ENCODE results near the gene CA10. TPM values are rescaled to one million over a fixed set of nuclear protein-coding genes. Genes with fewer than 3 reads are reported as not detected.

The CA10 gene
- total RNA-seq, 1 experiment from 2014 or later: not detected

DNA sequence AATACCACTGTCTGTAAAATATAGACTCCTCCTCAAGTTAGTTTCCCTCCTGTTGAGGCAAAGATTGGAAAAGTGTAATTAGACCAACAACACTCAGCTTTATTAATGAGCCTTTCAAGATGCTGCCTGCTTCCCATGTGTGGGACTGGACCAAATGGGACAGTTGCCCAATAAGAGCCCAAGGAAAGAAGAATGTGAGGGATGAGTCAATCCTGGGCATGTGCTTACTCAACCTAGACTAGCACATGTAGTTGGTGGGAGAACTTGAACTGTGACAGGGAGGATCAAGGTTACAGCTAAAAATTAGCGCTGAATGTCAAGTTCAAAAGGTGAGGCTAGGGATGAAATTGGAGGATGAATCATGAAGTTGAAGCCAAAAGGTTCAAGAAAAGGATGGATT, 435.5 kb downstream of the CA10 start:
- intact Hi-C loops (cut with micrococcal nuclease; ENCODE audit: unreplicated experiment): no loop called here
- Histone ChIP-seq H3K9me3 (ENCODE audit: low read depth, low read length, poor library complexity, severe bottlenecking) (no peaks in the 10 kb centered on the region), H3K27ac (ENCODE audit: low read depth, low read length, poor library complexity, severe bottlenecking) (no peak overlapping the region), H3K4me3 (ENCODE audit: low read depth, low read length, poor library complexity, severe bottlenecking) (no peak overlapping the region), H3K36me3 (ENCODE audit: insufficient read depth, low read length, poor library complexity, severe bottlenecking) (no peaks in the 10 kb centered on the region), H3K4me1 (ENCODE audit: insufficient read depth, low read length, poor library complexity, severe bottlenecking) (no peaks in the 10 kb centered on the region), H3K27me3 (replicated peaks; ENCODE audit: insufficient read depth, low read depth, low read length, poor library complexity) (no peaks in the 10 kb centered on the region)
- no peak for DNase-seq (ENCODE audit: low spot score)
- BruUV-seq (replicated peaks): no TSS peak
- ChIA-PET CTCF (no interaction called here), POLR2A (ENCODE audit: low non-redundant PET) (no interaction called here)
- no peak for TF ChIP-seq EZH2 (IDR thresholded peaks at IDR 0.05; ENCODE audit: borderline replicate concordance, low read depth, low read length, poor library complexity, severe bottlenecking)
- TF ChIP-seq, protein P1, sequence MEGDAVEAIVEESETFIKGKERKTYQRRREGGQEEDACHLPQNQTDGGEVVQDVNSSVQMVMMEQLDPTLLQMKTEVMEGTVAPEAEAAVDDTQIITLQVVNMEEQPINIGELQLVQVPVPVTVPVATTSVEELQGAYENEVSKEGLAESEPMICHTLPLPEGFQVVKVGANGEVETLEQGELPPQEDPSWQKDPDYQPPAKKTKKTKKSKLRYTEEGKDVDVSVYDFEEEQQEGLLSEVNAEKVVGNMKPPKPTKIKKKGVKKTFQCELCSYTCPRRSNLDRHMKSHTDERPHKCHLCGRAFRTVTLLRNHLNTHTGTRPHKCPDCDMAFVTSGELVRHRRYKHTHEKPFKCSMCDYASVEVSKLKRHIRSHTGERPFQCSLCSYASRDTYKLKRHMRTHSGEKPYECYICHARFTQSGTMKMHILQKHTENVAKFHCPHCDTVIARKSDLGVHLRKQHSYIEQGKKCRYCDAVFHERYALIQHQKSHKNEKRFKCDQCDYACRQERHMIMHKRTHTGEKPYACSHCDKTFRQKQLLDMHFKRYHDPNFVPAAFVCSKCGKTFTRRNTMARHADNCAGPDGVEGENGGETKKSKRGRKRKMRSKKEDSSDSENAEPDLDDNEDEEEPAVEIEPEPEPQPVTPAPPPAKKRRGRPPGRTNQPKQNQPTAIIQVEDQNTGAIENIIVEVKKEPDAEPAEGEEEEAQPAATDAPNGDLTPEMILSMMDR (conservative IDR thresholded peaks at IDR 0.05; ENCODE audit: low read depth, low read length): no peak

DNA sequence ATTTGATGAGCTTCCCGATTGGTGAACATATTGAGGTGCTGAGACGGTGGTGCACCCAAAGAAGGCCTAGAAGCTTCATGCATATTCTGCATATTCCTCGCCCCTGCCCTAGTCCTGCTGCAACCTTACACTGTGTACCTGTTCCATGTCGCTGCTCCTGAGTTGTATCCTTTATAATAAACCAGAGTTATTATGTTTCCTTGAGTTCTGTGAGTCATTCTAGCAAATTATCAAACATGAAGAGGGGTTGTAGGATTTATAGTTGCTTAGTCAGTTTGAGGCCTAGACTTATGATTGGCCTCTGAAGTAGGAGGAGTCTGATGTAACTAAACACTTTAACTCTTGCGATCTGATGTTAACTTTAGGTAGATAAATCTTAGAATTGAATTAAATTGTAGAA, 436.8 kb downstream of the CA10 start:
- Histone ChIP-seq H3K27ac (ENCODE audit: low read depth, low read length, poor library complexity, severe bottlenecking) (no peak overlapping the region), H3K27me3 (replicated peaks; ENCODE audit: insufficient read depth, low read depth, low read length, poor library complexity) (no peaks in the 10 kb centered on the region), H3K36me3 (ENCODE audit: insufficient read depth, low read length, poor library complexity, severe bottlenecking) (no peaks in the 10 kb centered on the region), H3K4me1 (ENCODE audit: insufficient read depth, low read length, poor library complexity, severe bottlenecking) (no peaks in the 10 kb centered on the region), H3K9me3 (ENCODE audit: low read depth, low read length, poor library complexity, severe bottlenecking) (no peaks in the 10 kb centered on the region), H3K4me3 (ENCODE audit: low read depth, low read length, poor library complexity, severe bottlenecking) (no peak overlapping the region)
- BruUV-seq (replicated peaks): no TSS peak
- POLR2A ChIA-PET (ENCODE audit: low non-redundant PET): no interaction called here
- intact Hi-C loops (cut with micrococcal nuclease; ENCODE audit: unreplicated experiment): no loop called here
- TF ChIP-seq EZH2 (IDR thresholded peaks at IDR 0.05; ENCODE audit: borderline replicate concordance, low read depth, low read length, poor library complexity, severe bottlenecking): no peak
- TF ChIP-seq, protein P1 (conservative IDR thresholded peaks at IDR 0.05; ENCODE audit: low read depth, low read length): no peak
- CTCF ChIA-PET: no interaction called here
- DNase-seq (ENCODE audit: low spot score): no peak

DNA sequence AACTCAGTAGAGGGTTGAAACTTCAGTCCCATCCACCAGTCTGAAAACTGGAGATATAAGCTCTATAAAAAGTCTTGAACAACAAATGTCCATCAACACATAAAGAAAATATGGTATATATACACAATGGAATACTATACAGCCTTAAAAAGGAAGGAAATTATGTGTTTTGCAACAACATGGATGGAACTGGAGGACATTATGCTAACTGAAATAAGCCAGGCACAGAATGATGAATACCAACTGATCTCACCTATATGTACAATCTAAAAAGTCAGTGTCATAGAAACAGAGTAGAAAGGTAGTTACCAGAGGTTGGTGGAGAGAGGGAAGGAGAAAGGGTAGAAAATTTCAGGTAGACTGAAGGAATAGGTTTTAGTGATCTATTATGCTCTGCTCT, 438.1 kb downstream of the CA10 start:
- H3K4me3 ChIP-seq (ENCODE audit: low read depth, low read length, poor library complexity, severe bottlenecking): no peak overlapping the region
- DNase-seq (ENCODE audit: low spot score): no peak
- no peaks in the 10 kb centered on the region for H3K4me1 ChIP-seq (ENCODE audit: insufficient read depth, low read length, poor library complexity, severe bottlenecking)
- POLR2A ChIA-PET (ENCODE audit: low non-redundant PET): no interaction called here
- no peaks in the 10 kb centered on the region for H3K36me3 ChIP-seq (ENCODE audit: insufficient read depth, low read length, poor library complexity, severe bottlenecking)
- H3K9me3 ChIP-seq (ENCODE audit: low read depth, low read length, poor library complexity, severe bottlenecking): no peaks in the 10 kb centered on the region
- CTCF ChIA-PET: no interaction called here
- TF ChIP-seq EZH2 (IDR thresholded peaks at IDR 0.05; ENCODE audit: borderline replicate concordance, low read depth, low read length, poor library complexity, severe bottlenecking): no peak
- intact Hi-C loops (cut with micrococcal nuclease; ENCODE audit: unreplicated experiment): no loop called here
- no peaks in the 10 kb centered on the region for H3K27me3 ChIP-seq (replicated peaks; ENCODE audit: insufficient read depth, low read depth, low read length, poor library complexity)
- H3K27ac ChIP-seq (ENCODE audit: low read depth, low read length, poor library complexity, severe bottlenecking): no peak overlapping the region
- no TSS peak for BruUV-seq (replicated peaks)

DNA sequence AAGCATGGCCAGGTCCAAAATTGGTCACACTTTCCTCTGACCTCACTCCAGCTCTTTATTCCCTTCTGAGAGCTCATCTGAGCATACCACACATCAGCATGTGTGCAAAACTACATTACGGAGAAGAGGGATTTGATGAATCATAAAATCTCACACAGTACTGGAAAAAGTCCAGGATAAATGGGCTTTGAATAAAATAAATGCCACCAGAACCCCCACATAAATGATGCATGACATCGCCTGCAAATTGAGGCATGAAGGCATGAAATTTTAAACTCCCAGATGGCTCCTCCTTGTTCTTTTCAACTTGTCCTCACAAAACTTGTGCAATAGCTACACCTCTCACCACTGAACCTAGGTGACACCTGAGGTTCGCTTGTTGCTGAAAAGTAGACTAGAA, 439.5 kb downstream of the CA10 start:
- CTCF ChIA-PET: no interaction called here
- POLR2A ChIA-PET (ENCODE audit: low non-redundant PET): no interaction called here
- no peaks in the 10 kb centered on the region for H3K36me3 ChIP-seq (ENCODE audit: insufficient read depth, low read length, poor library complexity, severe bottlenecking)

More for the DNA sequence above, 439.5 kb downstream of the CA10 start:
- H3K4me1 ChIP-seq (ENCODE audit: insufficient read depth, low read length, poor library complexity, severe bottlenecking): no peaks in the 10 kb centered on the region
- DNase-seq (ENCODE audit: low spot score): no peak
- no peak overlapping the region for H3K4me3 ChIP-seq (ENCODE audit: low read depth, low read length, poor library complexity, severe bottlenecking)
- no peak overlapping the region for H3K27ac ChIP-seq (ENCODE audit: low read depth, low read length, poor library complexity, severe bottlenecking)
- peaks cover 3% of the 10 kb centered on the region for H3K27me3 ChIP-seq (replicated peaks; ENCODE audit: insufficient read depth, low read depth, low read length, poor library complexity)
- TF ChIP-seq EZH2 (IDR thresholded peaks at IDR 0.05; ENCODE audit: borderline replicate concordance, low read depth, low read length, poor library complexity, severe bottlenecking): no peak
- TF ChIP-seq, protein P1 (conservative IDR thresholded peaks at IDR 0.05; ENCODE audit: low read depth, low read length): no peak
- BruUV-seq (replicated peaks): no TSS peak
- intact Hi-C loops (cut with micrococcal nuclease; ENCODE audit: unreplicated experiment): no loop called here
- H3K9me3 ChIP-seq (ENCODE audit: low read depth, low read length, poor library complexity, severe bottlenecking): no peaks in the 10 kb centered on the region

All from A673 (cell line).